ENCODE results near the gene CLN5. TPM values are rescaled to one million over a fixed set of nuclear protein-coding genes. Genes with fewer than 3 reads are reported as not detected.
"Not testable (repeated sequence)": the region's sequence is repeated elsewhere in the genome, so short reads cannot be mapped to it uniquely, and the experiment has no call there.

Gene CLN5
- total RNA-seq, 2 experiments from 2014 or later = 15.5 to 15.8 TPM

GRCh38 chr13:76983676-76984075 is 8.2 kb upstream of the CLN5 start:
- H3K27ac Mint-ChIP-seq = no peak overlapping the region
- H3K4me1 Mint-ChIP-seq = peaks cover 2% of the 10 kb centered on the region
- peaks cover 42% of the 10 kb centered on the region for H3K27me3 Mint-ChIP-seq
- H3K36me3 Mint-ChIP-seq (ENCODE audit: low read depth) = no peaks in the 10 kb centered on the region
- H3K4me3 Mint-ChIP-seq = no peak overlapping the region
- ChIA-PET POLR2A (no interaction called here), CTCF (interaction anchor here (0.6 to 1.2 kb wide), 2 partner anchors 10 to 50 kb away, joined by 3 read pairs; no protein-coding TSS in a partner anchor)
- no peaks in the 10 kb centered on the region for H3K9me3 Mint-ChIP-seq
- no peak for DNase-seq

GRCh38 chr13:76991432-76991795 is 467 bp upstream of the CLN5 start:
- H3K36me3 Mint-ChIP-seq (ENCODE audit: low read depth) = peaks cover 19% of the 10 kb centered on the region
- H3K27me3 Mint-ChIP-seq = peaks cover 10% of the 10 kb centered on the region
- CTCF ChIA-PET = interaction anchor here (5.2 kb wide), 1 partner anchor 11 kb away, joined by 31 read pairs; no protein-coding TSS in a partner anchor
- peak overlapping the region; percentile 95 for H3K4me3 Mint-ChIP-seq
- DNase-seq = peak; percentile 65
- H3K27ac Mint-ChIP-seq = peak overlapping the region; percentile 100
- H3K9me3 Mint-ChIP-seq = no peaks in the 10 kb centered on the region
- peaks cover 32% of the 10 kb centered on the region for H3K4me1 Mint-ChIP-seq
- POLR2A ChIA-PET = interaction anchor here (0.7 kb wide), 1 partner anchor 538 kb away, joined by 3 read pairs; no protein-coding TSS in a partner anchor

- peaks cover 37% of the 10 kb centered on the region for H3K4me1 Mint-ChIP-seq
- H3K27me3 Mint-ChIP-seq = no peaks in the 10 kb centered on the region
- peak overlapping the region; percentile 100 for H3K27ac Mint-ChIP-seq
- peak overlapping the region; percentile 95 for H3K4me3 Mint-ChIP-seq
- CTCF ChIA-PET = interaction anchor here (1.0 to 5.2 kb wide), 7 partner anchors 9 to 107 kb away, joined by 3 to 31 read pairs (median 3); partner anchors contain the start of gene FBXL3
- no peaks in the 10 kb centered on the region for H3K9me3 Mint-ChIP-seq
- peak; percentile 12 for DNase-seq
- POLR2A ChIA-PET = no interaction called here
- H3K36me3 Mint-ChIP-seq (ENCODE audit: low read depth) = peaks cover 29% of the 10 kb centered on the region
Observed at GRCh38 chr13:76992548-76993001, 694 bp downstream of the CLN5 start.

GRCh38 chr13:76993021-76993420 is 1.1 kb downstream of the CLN5 start:
- H3K36me3 Mint-ChIP-seq (ENCODE audit: low read depth) = peaks cover 34% of the 10 kb centered on the region

GRCh38 chr13:76993473-76993872 is 1.6 kb downstream of the CLN5 start:
- no peak for DNase-seq
- Mint-ChIP-seq H3K9me3 (no peaks in the 10 kb centered on the region), H3K36me3 (ENCODE audit: low read depth) (peaks cover 38% of the 10 kb centered on the region), H3K27ac (peak overlapping the region; percentile 100), H3K4me1 (peaks cover 39% of the 10 kb centered on the region), H3K27me3 (no peaks in the 10 kb centered on the region), H3K4me3 (peak overlapping the region; percentile 95)
- ChIA-PET POLR2A (no interaction called here), CTCF (interaction anchor here (0.9 to 5.2 kb wide), 6 partner anchors 8 to 42 kb away, joined by 3 to 31 read pairs (median 3); no protein-coding TSS in a partner anchor)

More at GRCh38 chr13:76993021-76993420, 1.1 kb downstream of the CLN5 start:
- CTCF ChIA-PET = interaction anchor here (1.0 to 5.2 kb wide), 7 partner anchors 9 to 108 kb away, joined by 3 to 31 read pairs (median 3); partner anchors contain the start of gene FBXL3
- POLR2A ChIA-PET = no interaction called here
- peaks cover 37% of the 10 kb centered on the region for H3K4me1 Mint-ChIP-seq
- H3K9me3 Mint-ChIP-seq = no peaks in the 10 kb centered on the region
- H3K4me3 Mint-ChIP-seq = peak overlapping the region; percentile 95
- no peak for DNase-seq
- no peaks in the 10 kb centered on the region for H3K27me3 Mint-ChIP-seq
- H3K27ac Mint-ChIP-seq = peak overlapping the region; percentile 100

GRCh38 chr13:76994281-76994680 is 2.4 kb downstream of the CLN5 start:
- peaks cover 46% of the 10 kb centered on the region for H3K36me3 Mint-ChIP-seq (ENCODE audit: low read depth)
- peaks cover 39% of the 10 kb centered on the region for H3K4me1 Mint-ChIP-seq
- CTCF ChIA-PET = interaction anchor here (0.9 kb wide), 1 partner anchor 10 kb away, joined by 3 read pairs; no protein-coding TSS in a partner anchor
- no peak overlapping the region for H3K27ac Mint-ChIP-seq
- no peaks in the 10 kb centered on the region for H3K27me3 Mint-ChIP-seq
- DNase-seq = no peak
- no peak overlapping the region for H3K4me3 Mint-ChIP-seq
- POLR2A ChIA-PET = no interaction called here
- H3K9me3 Mint-ChIP-seq = no peaks in the 10 kb centered on the region

GRCh38 chr13:77000475-77000874 is 8.6 kb downstream of the CLN5 start:
- POLR2A ChIA-PET = interaction anchor here (0.6 kb wide), 1 partner anchor 1975 kb away, joined by 4 read pairs; no protein-coding TSS in a partner anchor
- CTCF ChIA-PET = interaction anchor here (1.1 to 1.4 kb wide), 2 partner anchors 10 to 16 kb away, joined by 3 to 6 read pairs; no protein-coding TSS in a partner anchor
- Mint-ChIP-seq H3K4me3 (no peak overlapping the region), H3K9me3 (no peaks in the 10 kb centered on the region), H3K27me3 (no peaks in the 10 kb centered on the region), H3K36me3 (ENCODE audit: low read depth) (peaks cover 55% of the 10 kb centered on the region), H3K4me1 (peaks cover 28% of the 10 kb centered on the region), H3K27ac (no peak overlapping the region)
- DNase-seq = no peak

GRCh38 chr13:77001540-77001939 is 9.7 kb downstream of the CLN5 start:
- no peak overlapping the region for H3K4me3 Mint-ChIP-seq
- no peaks in the 10 kb centered on the region for H3K27me3 Mint-ChIP-seq
- no peaks in the 10 kb centered on the region for H3K9me3 Mint-ChIP-seq
- CTCF ChIA-PET = interaction anchor here (1.0 to 1.6 kb wide), 3 partner anchors 9 to 24 kb away, joined by 3 to 6 read pairs (median 3); no protein-coding TSS in a partner anchor
- POLR2A ChIA-PET = interaction anchor here (0.6 kb wide), 1 partner anchor 1675 kb away, joined by 4 read pairs; no protein-coding TSS in a partner anchor
- DNase-seq = no peak
- peak overlapping the region; percentile 41 for H3K27ac Mint-ChIP-seq
- H3K36me3 Mint-ChIP-seq (ENCODE audit: low read depth) = peaks cover 46% of the 10 kb centered on the region
- H3K4me1 Mint-ChIP-seq = peaks cover 28% of the 10 kb centered on the region

GRCh38 chr13:77001963-77002587 is 10.2 kb downstream of the CLN5 start:
- peaks cover 44% of the 10 kb centered on the region for H3K36me3 Mint-ChIP-seq (ENCODE audit: low read depth)

GRCh38 chr13:77002590-77003190 is 10.8 kb downstream of the CLN5 start:
- Mint-ChIP-seq H3K4me1 (peaks cover 24% of the 10 kb centered on the region), H3K36me3 (ENCODE audit: low read depth) (peaks cover 44% of the 10 kb centered on the region), H3K9me3 (no peaks in the 10 kb centered on the region), H3K27me3 (no peaks in the 10 kb centered on the region), H3K27ac (no peak overlapping the region), H3K4me3 (no peak overlapping the region)
- ChIA-PET POLR2A (no interaction called here), CTCF (interaction anchor here (0.6 to 1.6 kb wide), 6 partner anchors 10 to 511 kb away, joined by 3 to 6 read pairs (median 4); no protein-coding TSS in a partner anchor)
- DNase-seq = no peak

More at GRCh38 chr13:77001963-77002587, 10.2 kb downstream of the CLN5 start:
- CTCF ChIA-PET = interaction anchor here (0.6 to 1.6 kb wide), 4 partner anchors 9 to 512 kb away, joined by 3 to 6 read pairs (median 4); no protein-coding TSS in a partner anchor
- Mint-ChIP-seq H3K27me3 (no peaks in the 10 kb centered on the region), H3K27ac (peak overlapping the region; percentile 41), H3K4me3 (no peak overlapping the region), H3K9me3 (no peaks in the 10 kb centered on the region), H3K4me1 (peaks cover 26% of the 10 kb centered on the region)
- POLR2A ChIA-PET = interaction anchor here (0.6 kb wide), 1 partner anchor 1676 kb away, joined by 4 read pairs; no protein-coding TSS in a partner anchor
- DNase-seq = no peak

- Mint-ChIP-seq H3K4me1 (peaks cover 17% of the 10 kb centered on the region), H3K36me3 (ENCODE audit: low read depth) (peaks cover 50% of the 10 kb centered on the region)
- POLR2A ChIA-PET, H3K9me3 Mint-ChIP-seq, H3K27ac Mint-ChIP-seq, DNase-seq, H3K27me3 Mint-ChIP-seq, H3K4me3 Mint-ChIP-seq: not testable (repeated sequence)
- CTCF ChIA-PET = interaction anchor here (0.7 to 2.4 kb wide), 2 partner anchors 8 to 13 kb away, joined by 3 to 8 read pairs; no protein-coding TSS in a partner anchor
Observed at GRCh38 chr13:77008337-77008736, 16.5 kb downstream of the CLN5 start.

GRCh38 chr13:77009011-77009410 is 17.1 kb downstream of the CLN5 start:
- Mint-ChIP-seq H3K27ac (no peak overlapping the region), H3K4me1 (peaks cover 17% of the 10 kb centered on the region), H3K36me3 (ENCODE audit: low read depth) (peaks cover 57% of the 10 kb centered on the region), H3K27me3 (no peaks in the 10 kb centered on the region), H3K9me3 (no peaks in the 10 kb centered on the region), H3K4me3 (no peak overlapping the region)
- ChIA-PET POLR2A (no interaction called here), CTCF (interaction anchor here (0.7 to 2.4 kb wide), 2 partner anchors 8 to 12 kb away, joined by 3 to 8 read pairs; no protein-coding TSS in a partner anchor)
- DNase-seq = no peak
